ENCODE results near the gene CHMP2B. TPM values are rescaled to one million over a fixed set of nuclear protein-coding genes. Genes with fewer than 3 reads are reported as not detected.

Gene CHMP2B
- total and polyA plus RNA-seq, 2 of the 4 experiments (the other 2 are of a cell fraction) = 6.8 to 14.0 TPM

DNA sequence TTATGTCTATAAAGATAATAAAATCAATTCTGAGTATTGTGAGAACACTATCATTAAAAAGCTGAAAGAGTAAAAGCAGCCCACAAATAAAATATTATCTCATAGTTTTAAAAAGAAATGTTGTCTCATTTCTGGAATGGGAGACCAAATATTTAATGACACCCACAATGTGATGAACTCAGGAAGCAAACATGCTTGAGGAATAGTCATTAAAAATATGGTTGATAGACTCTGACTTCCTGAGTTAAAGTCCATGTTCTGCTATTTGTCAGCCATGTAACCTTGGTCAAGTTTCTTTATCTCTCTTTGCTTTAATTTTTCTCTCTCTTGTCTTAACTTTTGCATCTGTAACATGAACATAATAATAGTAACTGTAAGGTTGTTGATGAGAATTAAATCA lies 35.5 kb upstream of the CHMP2B start:
- Histone ChIP-seq H3K36me3 (ENCODE audit: control insufficient read depth, insufficient read depth, low read length) (no peaks in the 10 kb centered on the region), H3K79me1 (ENCODE audit: low read depth in 1 of 2, low read length in 2 of 2) (no peaks in the 10 kb centered on the region), H2AK9ac (replicated peaks; ENCODE audit: low read depth, low read length, poor library complexity) (no peak overlapping the region), H2BK20ac (ENCODE audit: low read depth, low read length) (no peak overlapping the region), H3K18ac (ENCODE audit: low read depth, low read length) (no peak overlapping the region), H3K4me3 (ENCODE audit: insufficient read depth, low read depth, low read length) (no peak overlapping the region), H2BK5ac (ENCODE audit: low read depth, low read length, poor library complexity, severe bottlenecking) (no peak overlapping the region), H3K27me3 (ENCODE audit: control insufficient read depth, insufficient read depth, low read length) (no peaks in the 10 kb centered on the region), H3K56ac (ENCODE audit: extremely low read depth, insufficient read depth, low read length) (no peak overlapping the region), H4K20me1 (ENCODE audit: insufficient read depth, low read length) (no peaks in the 10 kb centered on the region), H3K9ac (ENCODE audit: low read depth, low read length) (no peak overlapping the region), H2BK120ac (ENCODE audit: low read depth, low read length) (no peak overlapping the region), H2AK5ac (ENCODE audit: low read depth, low read length) (no peak overlapping the region), H3K23ac (ENCODE audit: low read depth, low read length) (no peak overlapping the region), H4K91ac (ENCODE audit: insufficient read depth, low read depth, low read length) (no peak overlapping the region), H3K4me1 (ENCODE audit: control insufficient read depth, insufficient read depth, low read length) (no peaks in the 10 kb centered on the region), H4K8ac (ENCODE audit: low read depth in 2 of 2, low read length in 2 of 2) (no peak overlapping the region), H2AFZ (replicated peaks; ENCODE audit: low read length, poor library complexity) (no peak overlapping the region), H3K14ac (replicated peaks; ENCODE audit: low read depth, low read length) (no peak overlapping the region), H3K9me3 (ENCODE audit: control insufficient read depth, insufficient read depth, low read length) (no peaks in the 10 kb centered on the region), H3K27ac (ENCODE audit: insufficient read depth, low read length) (no peak overlapping the region), H4K5ac (ENCODE audit: low read depth, low read length) (no peak overlapping the region), H3K4ac (ENCODE audit: low read depth, low read length) (no peak overlapping the region), H2BK15ac (ENCODE audit: low read depth, low read length) (no peak overlapping the region), H3K9me1 (ENCODE audit: insufficient read depth, low read length) (no peaks in the 10 kb centered on the region), H3K4me2 (ENCODE audit: low read depth, low read length) (no peak overlapping the region)
- CTCF ChIA-PET = interaction anchor here (0.5 kb wide), 1 partner anchor 27 kb away, joined by 3 read pairs; no protein-coding TSS in a partner anchor
- dilution Hi-C loops (cut with HindIII; ENCODE audit: low sequenced_read_pairs, unreplicated experiment) = no loop called here
- TF ChIP-seq, protein P1, sequence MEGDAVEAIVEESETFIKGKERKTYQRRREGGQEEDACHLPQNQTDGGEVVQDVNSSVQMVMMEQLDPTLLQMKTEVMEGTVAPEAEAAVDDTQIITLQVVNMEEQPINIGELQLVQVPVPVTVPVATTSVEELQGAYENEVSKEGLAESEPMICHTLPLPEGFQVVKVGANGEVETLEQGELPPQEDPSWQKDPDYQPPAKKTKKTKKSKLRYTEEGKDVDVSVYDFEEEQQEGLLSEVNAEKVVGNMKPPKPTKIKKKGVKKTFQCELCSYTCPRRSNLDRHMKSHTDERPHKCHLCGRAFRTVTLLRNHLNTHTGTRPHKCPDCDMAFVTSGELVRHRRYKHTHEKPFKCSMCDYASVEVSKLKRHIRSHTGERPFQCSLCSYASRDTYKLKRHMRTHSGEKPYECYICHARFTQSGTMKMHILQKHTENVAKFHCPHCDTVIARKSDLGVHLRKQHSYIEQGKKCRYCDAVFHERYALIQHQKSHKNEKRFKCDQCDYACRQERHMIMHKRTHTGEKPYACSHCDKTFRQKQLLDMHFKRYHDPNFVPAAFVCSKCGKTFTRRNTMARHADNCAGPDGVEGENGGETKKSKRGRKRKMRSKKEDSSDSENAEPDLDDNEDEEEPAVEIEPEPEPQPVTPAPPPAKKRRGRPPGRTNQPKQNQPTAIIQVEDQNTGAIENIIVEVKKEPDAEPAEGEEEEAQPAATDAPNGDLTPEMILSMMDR (conservative IDR thresholded peaks at IDR 0.05; ENCODE audit: low read depth, low read length) = no peak
- TF ChIP-seq RCOR1 (IDR thresholded peaks at IDR 0.05; ENCODE audit: insufficient replicate concordance, low read length) (no peak), MAFK (IDR thresholded peaks at IDR 0.05; ENCODE audit: low read depth, low read length) (no peak), CHD1 (IDR thresholded peaks at IDR 0.05; ENCODE audit: low read depth, low read length) (no peak), CEBPB (IDR thresholded peaks at IDR 0.05; ENCODE audit: low read depth, low read length) (no peak), POLR2A (IDR thresholded peaks at IDR 0.05; ENCODE audit: low read depth, low read length) (no peak), MXI1 (IDR thresholded peaks at IDR 0.05; ENCODE audit: borderline replicate concordance, low read depth, low read length) (no peak), SMC3 (IDR thresholded peaks at IDR 0.05; ENCODE audit: low read depth, low read length) (no peak), BHLHE40 (IDR thresholded peaks at IDR 0.05; ENCODE audit: low read depth, low read length) (no peak), NFE2L2 (IDR thresholded peaks at IDR 0.05; ENCODE audit: low read depth, low read length) (no peak), RAD21 (IDR thresholded peaks at IDR 0.05; ENCODE audit: low read length) (no peak), FOS (IDR thresholded peaks at IDR 0.05; ENCODE audit: low read depth, low read length) (no peak), MAZ (IDR thresholded peaks at IDR 0.05; ENCODE audit: borderline replicate concordance, low read depth, low read length) (no peak), RFX5 (IDR thresholded peaks at IDR 0.05; ENCODE audit: low read depth, low read length) (no peak)
- TF ChIP-seq, protein P2, sequence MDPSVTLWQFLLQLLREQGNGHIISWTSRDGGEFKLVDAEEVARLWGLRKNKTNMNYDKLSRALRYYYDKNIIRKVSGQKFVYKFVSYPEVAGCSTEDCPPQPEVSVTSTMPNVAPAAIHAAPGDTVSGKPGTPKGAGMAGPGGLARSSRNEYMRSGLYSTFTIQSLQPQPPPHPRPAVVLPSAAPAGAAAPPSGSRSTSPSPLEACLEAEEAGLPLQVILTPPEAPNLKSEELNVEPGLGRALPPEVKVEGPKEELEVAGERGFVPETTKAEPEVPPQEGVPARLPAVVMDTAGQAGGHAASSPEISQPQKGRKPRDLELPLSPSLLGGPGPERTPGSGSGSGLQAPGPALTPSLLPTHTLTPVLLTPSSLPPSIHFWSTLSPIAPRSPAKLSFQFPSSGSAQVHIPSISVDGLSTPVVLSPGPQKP (IDR thresholded peaks at IDR 0.05; ENCODE audit: borderline replicate concordance, low read depth, low read length) = no peak
- TF ChIP-seq, protein P3, sequence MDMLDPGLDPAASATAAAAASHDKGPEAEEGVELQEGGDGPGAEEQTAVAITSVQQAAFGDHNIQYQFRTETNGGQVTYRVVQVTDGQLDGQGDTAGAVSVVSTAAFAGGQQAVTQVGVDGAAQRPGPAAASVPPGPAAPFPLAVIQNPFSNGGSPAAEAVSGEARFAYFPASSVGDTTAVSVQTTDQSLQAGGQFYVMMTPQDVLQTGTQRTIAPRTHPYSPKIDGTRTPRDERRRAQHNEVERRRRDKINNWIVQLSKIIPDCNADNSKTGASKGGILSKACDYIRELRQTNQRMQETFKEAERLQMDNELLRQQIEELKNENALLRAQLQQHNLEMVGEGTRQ (IDR thresholded peaks at IDR 0.05; ENCODE audit: low read depth, low read length) = no peak
- BruUV-seq (replicated peaks) = no TSS peak
- intact Hi-C loops (cut with micrococcal nuclease) = no loop called here
- POLR2A ChIA-PET (ENCODE audit: unreplicated experiment) = interaction anchor here (0.6 kb wide), 1 partner anchor 16 kb away, joined by 4 read pairs; no protein-coding TSS in a partner anchor
- ATAC-seq (ENCODE audit: low read depth) (no peak), DNase-seq (no peak)
- in situ Hi-C loops (cut with MboI; ENCODE audit: low sequenced_read_pairs) = no loop called here
